Measurements from ENCODE around the gene FIS1. TPM values are rescaled to one million over a fixed set of nuclear protein-coding genes. Genes with fewer than 3 reads are reported as not detected.
A peak's percentile ranks its signal among the peaks of the same experiment; 100 is the strongest.
"Not testable (repeated sequence)": the region's sequence is repeated elsewhere in the genome, so short reads cannot be mapped to it uniquely, and the experiment has no call there.

Gene FIS1
- total and polyA plus RNA-seq, 11 donors, result 204 to 491 (median 282) TPM

DNA sequence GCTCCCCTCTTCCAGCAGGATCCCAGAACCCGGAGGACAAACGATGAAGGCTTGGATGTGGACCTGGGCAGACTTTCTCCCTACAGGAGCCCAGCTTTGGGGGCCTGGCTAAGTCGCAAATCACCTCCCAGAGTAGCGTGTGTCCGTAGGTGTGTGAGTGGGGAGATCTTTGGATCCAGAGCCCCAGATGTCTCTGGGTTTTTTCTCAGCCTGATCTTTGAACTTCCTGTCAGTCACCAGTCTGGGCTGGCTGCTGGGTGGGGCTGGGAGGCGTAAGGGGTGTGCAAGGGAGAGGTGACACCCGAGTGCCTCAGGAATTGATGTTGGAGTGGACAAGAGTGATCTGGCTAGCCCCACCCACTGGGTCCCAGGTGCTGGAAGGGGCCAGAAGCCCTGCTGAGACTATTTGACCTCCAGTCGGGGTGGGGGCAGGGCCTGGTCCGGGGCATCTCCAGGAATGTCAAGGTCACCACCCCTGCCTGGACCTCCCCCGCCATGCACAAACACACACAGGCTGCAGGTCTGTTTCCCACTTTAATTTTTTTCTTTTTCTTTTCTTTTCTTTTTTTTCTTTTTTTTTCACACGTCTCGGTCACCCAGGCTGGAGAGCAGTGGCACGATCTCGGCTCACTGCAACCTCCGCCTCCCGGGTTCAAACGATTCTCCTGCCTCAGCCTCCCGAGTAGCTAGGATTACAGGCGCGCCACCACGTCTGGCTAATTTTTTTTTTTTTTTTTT, 43.9 kb downstream of the FIS1 start, which contains the start of gene MOGAT3:
TSS of gene MOGAT3 (minus strand) at position 175 of the 738 bp plus-strand sequence. CDS start 182 bp downstream, outside the sequence.
- Histone ChIP-seq H3K9me3 (no peaks in the 10 kb centered on the region), H3K4me3 (peak within 1 kb of the TSS in 7 of 12 donors; percentile 7 to 28 (median 16)), H3K4me1 (peaks cover 0 to 13% (median 8%) of the 10 kb centered on the region in 12 donors), H3K36me3 (peaks cover 0 to 3% (median 0%) of the 10 kb centered on the region in 9 donors), H3K27me3 (peaks cover 18 to 74% (median 34%) of the 10 kb centered on the region in 9 donors), H3K27ac (no peak within 1 kb of the TSS)
- ATAC-seq, result no peak
- no peak for TF ChIP-seq POLR2A (IDR thresholded peaks at IDR 0.05)
- TF ChIP-seq, protein P1, sequence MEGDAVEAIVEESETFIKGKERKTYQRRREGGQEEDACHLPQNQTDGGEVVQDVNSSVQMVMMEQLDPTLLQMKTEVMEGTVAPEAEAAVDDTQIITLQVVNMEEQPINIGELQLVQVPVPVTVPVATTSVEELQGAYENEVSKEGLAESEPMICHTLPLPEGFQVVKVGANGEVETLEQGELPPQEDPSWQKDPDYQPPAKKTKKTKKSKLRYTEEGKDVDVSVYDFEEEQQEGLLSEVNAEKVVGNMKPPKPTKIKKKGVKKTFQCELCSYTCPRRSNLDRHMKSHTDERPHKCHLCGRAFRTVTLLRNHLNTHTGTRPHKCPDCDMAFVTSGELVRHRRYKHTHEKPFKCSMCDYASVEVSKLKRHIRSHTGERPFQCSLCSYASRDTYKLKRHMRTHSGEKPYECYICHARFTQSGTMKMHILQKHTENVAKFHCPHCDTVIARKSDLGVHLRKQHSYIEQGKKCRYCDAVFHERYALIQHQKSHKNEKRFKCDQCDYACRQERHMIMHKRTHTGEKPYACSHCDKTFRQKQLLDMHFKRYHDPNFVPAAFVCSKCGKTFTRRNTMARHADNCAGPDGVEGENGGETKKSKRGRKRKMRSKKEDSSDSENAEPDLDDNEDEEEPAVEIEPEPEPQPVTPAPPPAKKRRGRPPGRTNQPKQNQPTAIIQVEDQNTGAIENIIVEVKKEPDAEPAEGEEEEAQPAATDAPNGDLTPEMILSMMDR (IDR thresholded peaks at IDR 0.05), result no peak
- 27 to 39% (median 36%) methylated on average over 21 of the region's 21 CpGs for WGBS, 4 donors
- intact Hi-C loops (cut with DNase I), result loop anchor here in 1 of 10 donors (5.0 kb wide), 1 partner anchor 76 kb away; no protein-coding TSS in a partner anchor
- no peak for DNase-seq

GRCh38 chr7:101200504-101200861, 44.4 kb downstream of the FIS1 start:
- Histone ChIP-seq H3K9me3 (no peaks in the 10 kb centered on the region), H3K27ac (no peak overlapping the region), H3K36me3 (no peaks in the 10 kb centered on the region), H3K4me3 (no peak overlapping the region), H3K27me3 (peaks cover 18 to 80% (median 34%) of the 10 kb centered on the region in 9 donors), H3K4me1 (peaks cover 0 to 13% (median 8%) of the 10 kb centered on the region in 12 donors)
- no peak for ATAC-seq
- 71 to 90% (median 80%) methylated on average over 2 of the region's 2 CpGs for WGBS, 4 donors
- no peak for DNase-seq
- intact Hi-C loops (cut with DNase I), result loop anchor here in 1 of 10 donors (5.0 kb wide), 1 partner anchor 77 kb away; no protein-coding TSS in a partner anchor
- TF ChIP-seq POLR2A (IDR thresholded peaks at IDR 0.05), result no peak
- TF ChIP-seq, protein P1 (IDR thresholded peaks at IDR 0.05), result no peak

DNA sequence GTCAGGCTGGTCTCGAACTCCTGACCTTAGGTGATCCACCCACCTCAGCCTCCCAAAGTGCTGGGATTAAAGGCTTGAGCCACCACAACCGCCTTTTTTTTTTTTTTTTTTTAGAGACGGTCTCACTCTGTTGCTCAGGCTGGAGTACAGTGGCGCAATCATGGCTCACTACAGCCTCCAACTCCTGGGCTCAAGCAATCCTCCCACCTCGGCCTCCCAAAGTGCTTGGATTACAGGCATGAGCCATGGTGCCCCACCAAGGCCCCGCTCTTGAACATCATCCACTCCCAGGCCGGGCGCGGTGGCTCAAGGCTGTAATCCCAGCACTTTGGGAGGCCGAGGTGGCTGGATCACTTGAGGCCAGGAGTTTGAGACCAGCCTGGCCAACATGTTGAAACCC, 45.4 kb downstream of the FIS1 start:
- Histone ChIP-seq H3K27me3 (peaks cover 18 to 90% (median 34%) of the 10 kb centered on the region in 9 donors), H3K4me1 (peaks cover 0 to 11% (median 8%) of the 10 kb centered on the region in 12 donors)
- not testable (repeated sequence) for H3K4me3 ChIP-seq, DNase-seq, ATAC-seq, H3K36me3 ChIP-seq, H3K9me3 ChIP-seq, H3K27ac ChIP-seq
- WGBS, 4 donors, result 86 to 93% (median 90%) methylated on average over 6 to 10 of the region's 10 CpGs
- intact Hi-C loops (cut with DNase I), result loop anchor here in 3 of 10 donors (10.0 kb wide), 1 partner anchor 55 kb away; no protein-coding TSS in a partner anchor

GRCh38 chr7:101198476-101198875, 46.4 kb downstream of the FIS1 start:
- peaks cover 0 to 9% (median 8%) of the 10 kb centered on the region in 12 donors for H3K4me1 ChIP-seq
- intact Hi-C loops (cut with DNase I), result loop anchor here in 3 of 10 donors (10.0 kb wide), 1 partner anchor 54 kb away; no protein-coding TSS in a partner anchor
- H3K9me3 ChIP-seq, result no peaks in the 10 kb centered on the region
- H3K27ac ChIP-seq, result no peak overlapping the region
- WGBS, 4 donors, result 60 to 73% (median 71%) methylated on average over 6 to 14 of the region's 14 CpGs
- peaks cover 18 to 93% (median 35%) of the 10 kb centered on the region in 9 donors for H3K27me3 ChIP-seq
- no peak for TF ChIP-seq POLR2A (IDR thresholded peaks at IDR 0.05)
- TF ChIP-seq, protein P1 (IDR thresholded peaks at IDR 0.05), result no peak
- H3K4me3 ChIP-seq, result no peak overlapping the region
- no peaks in the 10 kb centered on the region for H3K36me3 ChIP-seq
- DNase-seq, result no peak
- ATAC-seq, result no peak
